Dermis microvascular lymphatic vessel endothelial cell (primary cell): ENCODE measurements around the gene FZD4. TPM values are rescaled to one million over a fixed set of nuclear protein-coding genes. Genes with fewer than 3 reads are reported as not detected.

ENCODE experiments used
- DNase-seq, 2 donors: peaks; one replicate each; pipeline versions ENCODE4 v3.0.0 to v3.0.0-alpha.2; 2010; ENCODE audit warnings: low read depth in 2 of 2
- total RNA-seq: library from RNA; depleted of rRNA; stranded (reverse); fragments of >200 nt; gene quantifications from 2 replicates; pipeline ENCODE4 v1.2.1, GENCODE V29; 2014

FZD4 gene
- total RNA-seq, 1 donor from 2014 or later: 147 TPM

GRCh38 chr11:86914865-86915519 is 40.2 kb downstream of the FZD4 start:
- DNase-seq: no peak

GRCh38 chr11:86912238-86912637 is 43.0 kb downstream of the FZD4 start:
- DNase-seq: no peak

- peak in 1 of 2 donors; percentile 21 for DNase-seq
Measured at GRCh38 chr11:86910592-86910991, 44.6 kb downstream of the FZD4 start.

- DNase-seq: no peak
Measured at GRCh38 chr11:86906198-86906597, 49.0 kb downstream of the FZD4 start.

GRCh38 chr11:86905252-86905651 is 49.9 kb downstream of the FZD4 start:
- no peak for DNase-seq

- DNase-seq: no peak
Measured at GRCh38 chr11:86904001-86904400, 51.2 kb downstream of the FZD4 start.

GRCh38 chr11:86902345-86902744 is 52.9 kb downstream of the FZD4 start:
- DNase-seq: no peak

GRCh38 chr11:86901599-86901998 is 53.6 kb downstream of the FZD4 start:
- DNase-seq: no peak

- no peak for DNase-seq
Measured at GRCh38 chr11:86900162-86900561, 55.0 kb downstream of the FZD4 start.

GRCh38 chr11:86898689-86899088 is 56.5 kb downstream of the FZD4 start:
- no peak for DNase-seq

- peak in 1 of 2 donors; percentile 51 for DNase-seq
Measured at GRCh38 chr11:86896441-86896841, 58.8 kb downstream of the FZD4 start.

Other genes starting within 250 kb of the FZD4 start
- gene PRSS23, start 154.9 kb downstream of the FZD4 start, total RNA-seq: 108 and 196 TPM in 2 replicates
- gene TMEM135, start 82.5 kb upstream of the FZD4 start, total RNA-seq: 18.3 and 25.8 TPM in 2 replicates